ENCODE results near the gene CDHR1. TPM values are rescaled to one million over a fixed set of nuclear protein-coding genes. Genes with fewer than 3 reads are reported as not detected.

The CDHR1 gene
- total and polyA plus RNA-seq, 2 of the 8 experiments (the other 6 are each of a cell fraction or from before 2014, with no cell fraction given) = 3.9 to 10.5 TPM

- no peak within 1 kb of the TSS for H2BK120ac ChIP-seq (replicated peaks; ENCODE audit: low read depth, low read length)
- H3K79me2 ChIP-seq (ENCODE audit: control insufficient read depth in 1 of 2, insufficient read depth in 2 of 2, low read length in 2 of 2) = no peaks in the 10 kb centered on the region
- FAIRE-seq (no peak), DNase-seq (ENCODE audit: low read depth in 1 of 2, low spot score in 2 of 2) (no peak)
- no peak within 1 kb of the TSS for H3K4me3 ChIP-seq (ENCODE audit: extremely low read depth in 1 of 4, insufficient read depth in 2 of 4, low read depth in 3 of 4, low read length in 4 of 4)
- H3K27ac ChIP-seq (ENCODE audit: low read depth, low read length) = no peak within 1 kb of the TSS
- H2AFZ ChIP-seq (ENCODE audit: low read length) = no peak within 1 kb of the TSS
- no peaks in the 10 kb centered on the region for H3K79me1 ChIP-seq (ENCODE audit: low read depth, low read length)
- H3K18ac ChIP-seq (ENCODE audit: extremely low read depth, low read length) = no peak within 1 kb of the TSS
- no peak within 1 kb of the TSS for H2BK5ac ChIP-seq (ENCODE audit: low read depth, low read length)
- no peaks in the 10 kb centered on the region for H3K27me3 ChIP-seq (replicated peaks in 1 of 4; ENCODE audit: control insufficient read depth in 3 of 4, extremely low read depth in 1 of 4, insufficient read depth in 3 of 4, low read length in 3 of 4)
- ChIA-PET CTCF (ENCODE audit: partially characterized antibody) (interaction anchor here (0.6 to 1.6 kb wide), 5 partner anchors 9 to 147 kb away, joined by 3 to 5 read pairs (median 3); no protein-coding TSS in a partner anchor), POLR2A (ENCODE audit: partially characterized antibody) (interaction anchor here (1.0 kb wide), 1 partner anchor 35 kb away, joined by 4 read pairs; the partner anchor contains the start of gene GHITM)
- no peaks in the 10 kb centered on the region; a peak in 1 of 7 replicates for H3K4me1 ChIP-seq (replicated peaks in 1 of 4; ENCODE audit: control insufficient read depth in 3 of 4, insufficient read depth in 4 of 4, low read length in 3 of 4)
- H3K14ac ChIP-seq (ENCODE audit: insufficient read length) = no peak within 1 kb of the TSS
- no peak within 1 kb of the TSS for H3K56ac ChIP-seq (replicated peaks; ENCODE audit: insufficient read length, low read depth, low read length)
- no peak within 1 kb of the TSS for H4K91ac ChIP-seq (replicated peaks; ENCODE audit: insufficient read length, low read length)
- no peak within 1 kb of the TSS for H3K23ac ChIP-seq (ENCODE audit: insufficient read length)
- no peak within 1 kb of the TSS for H3K4ac ChIP-seq (replicated peaks; ENCODE audit: insufficient read length, low read depth, low read length)
- peaks cover 9% of the 10 kb centered on the region for H3K23me2 ChIP-seq (ENCODE audit: low read depth, low read length)
- no peak within 1 kb of the TSS for H3K9ac ChIP-seq (replicated peaks in 1 of 4; ENCODE audit: extremely low read depth in 1 of 4, low read depth in 3 of 4, low read length in 3 of 4)
- H2BK20ac ChIP-seq (ENCODE audit: low read length) = no peak within 1 kb of the TSS
- H3K9me3 ChIP-seq (ENCODE audit: insufficient read depth in 2 of 2, low read depth in 1 of 2, low read length in 1 of 2) = no peaks in the 10 kb centered on the region
- H3K36me3 ChIP-seq (ENCODE audit: control insufficient read depth in 2 of 4, insufficient read depth in 4 of 4, low read length in 3 of 4) = no peaks in the 10 kb centered on the region
- no peak within 1 kb of the TSS for H3K4me2 ChIP-seq (ENCODE audit: insufficient read depth in 1 of 2, low read depth in 2 of 2, low read length in 2 of 2)
- no peak within 1 kb of the TSS for H4K5ac ChIP-seq (ENCODE audit: insufficient read length, low read depth, low read length)
- no peak within 1 kb of the TSS for H4K8ac ChIP-seq (ENCODE audit: extremely low read depth, insufficient read depth, low read length)
- 90% methylated on average over 2 of the region's 2 CpGs; no CpG with 5 or more reads in 1 of the 2 experiments for WGBS, 2 experiments (ENCODE audit: extremely low coverage in 1 of 2, insufficient coverage in 1 of 2, insufficient read length in 1 of 2, insufficient replicate concordance in 2 of 2, low coverage in 1 of 2, low lambda C conversion rate in 2 of 2, missing lambda C conversion rate in 1 of 2)
- no peak within 1 kb of the TSS; the same call in 1 of the 2 replicates for H2BK12ac ChIP-seq (ENCODE audit: low read depth, low read length)
- H2AK5ac ChIP-seq (ENCODE audit: low read depth, low read length) = no peak within 1 kb of the TSS
- 0 out of 2 replicates have a peak within 1 kb of the TSS, but pooled peaks have one; percentile 81 for H2BK15ac ChIP-seq (ENCODE audit: low read length)
- H4K20me1 ChIP-seq (replicated peaks in 1 of 2; ENCODE audit: control insufficient read depth in 1 of 2, insufficient read depth in 2 of 2, low read length in 2 of 2) = peaks cover 0 to 7% of the 10 kb centered on the region in 2 experiments
- TF ChIP-seq POLR2A (IDR thresholded peaks at IDR 0.05; ENCODE audit: control extremely low read depth in 1 of 2, low read depth in 2 of 2, low read length in 2 of 2) (no peak), RFX5 (IDR thresholded peaks at IDR 0.05; ENCODE audit: borderline replicate concordance, low read depth, low read length) (no peak), POU5F1 (IDR thresholded peaks at IDR 0.05; ENCODE audit: low read depth, low read length) (no peak), ZNF274 (IDR thresholded peaks at IDR 0.05; ENCODE audit: borderline replicate concordance, extremely low read depth, low read length) (no peak), PHF8 (conservative IDR thresholded peaks at IDR 0.05; ENCODE audit: low read depth, low read length) (no peak), CHD2 (IDR thresholded peaks at IDR 0.05; ENCODE audit: low read length) (no peak), EGR1 (IDR thresholded peaks at IDR 0.05; ENCODE audit: borderline replicate concordance, low read depth, low read length) (no peak), CTCF (IDR thresholded peaks at IDR 0.05; ENCODE audit: control extremely low read depth in 1 of 3, insufficient read depth in 1 of 3, low read depth in 1 of 3, low read length in 3 of 3) (no peak), EZH2 (IDR thresholded peaks at IDR 0.05; ENCODE audit: low read depth, low read length, severe bottlenecking) (no peak), TAF1 (IDR thresholded peaks at IDR 0.05; ENCODE audit: low read depth, low read length) (no peak)
Observed at GRCh38 chr10:84173501-84173929, 20.8 kb upstream of the CDHR1 start, which contains the start of gene GPR15LG. GPR15LG (plus strand) TSS chr10:84173801; CDS start chr10:84173852, 51 bp downstream.

All from H1 (cell line).